Glomerular visceral epithelial cell (primary cell): ENCODE measurements around the gene UTP11.

ENCODE experiments used
- DNase-seq: peaks from one replicate; pipeline ENCODE4 v3.0.0-alpha.2; 2016; ENCODE audit errors: extremely low spot score

UTP11 gene

GRCh38 chr1:38003261-38004250 lies 9.0 kb upstream of the UTP11 start:
- DNase-seq = peak; percentile 22

GRCh38 chr1:38004284-38005108 lies 8.0 kb upstream of the UTP11 start:
- peak; percentile 16 for DNase-seq

GRCh38 chr1:38005195-38006007 lies 7.1 kb upstream of the UTP11 start, which contains the start of gene FHL3:
TSS of gene FHL3 (minus strand) at chr1:38005514. CDS start at chr1:37999412, 6,102 bp downstream.
- DNase-seq = peak; percentile 87

- no peak for DNase-seq
Observed at GRCh38 chr1:38006008-38006828, 6.3 kb upstream of the UTP11 start.

GRCh38 chr1:38009088-38009840 lies 3.3 kb upstream of the UTP11 start:
- peak; percentile 42 for DNase-seq

GRCh38 chr1:38009841-38010180 lies 2.7 kb upstream of the UTP11 start:
- no peak for DNase-seq

- DNase-seq = no peak
Observed at GRCh38 chr1:38013227-38013622, 691 bp downstream of the UTP11 start.

GRCh38 chr1:38014171-38014570 lies 1.6 kb downstream of the UTP11 start:
- DNase-seq = no peak

GRCh38 chr1:38014724-38015424 lies 2.3 kb downstream of the UTP11 start:
- DNase-seq = no peak

GRCh38 chr1:38015978-38016725 lies 3.6 kb downstream of the UTP11 start:
- DNase-seq = no peak

GRCh38 chr1:38018864-38019343 lies 6.4 kb downstream of the UTP11 start:
- DNase-seq = peak; percentile 42

- no peak for DNase-seq
Observed at GRCh38 chr1:38020396-38020795, 7.9 kb downstream of the UTP11 start.

- DNase-seq = no peak
Observed at GRCh38 chr1:38021969-38022368, 9.4 kb downstream of the UTP11 start.

- no peak for DNase-seq
Observed at GRCh38 chr1:38022810-38023209, 10.3 kb downstream of the UTP11 start.

GRCh38 chr1:38025233-38025632 lies 12.7 kb downstream of the UTP11 start:
- DNase-seq = no peak

- no peak for DNase-seq
Observed at GRCh38 chr1:38025664-38026063, 13.1 kb downstream of the UTP11 start.

GRCh38 chr1:38026592-38027200 lies 14.2 kb downstream of the UTP11 start:
- peak; percentile 66 for DNase-seq
